ENCODE results near the gene CTAGE8.
"Not testable (repeated sequence)": the region's sequence is repeated elsewhere in the genome, so short reads cannot be mapped to it uniquely, and the experiment has no call there.

DNA sequence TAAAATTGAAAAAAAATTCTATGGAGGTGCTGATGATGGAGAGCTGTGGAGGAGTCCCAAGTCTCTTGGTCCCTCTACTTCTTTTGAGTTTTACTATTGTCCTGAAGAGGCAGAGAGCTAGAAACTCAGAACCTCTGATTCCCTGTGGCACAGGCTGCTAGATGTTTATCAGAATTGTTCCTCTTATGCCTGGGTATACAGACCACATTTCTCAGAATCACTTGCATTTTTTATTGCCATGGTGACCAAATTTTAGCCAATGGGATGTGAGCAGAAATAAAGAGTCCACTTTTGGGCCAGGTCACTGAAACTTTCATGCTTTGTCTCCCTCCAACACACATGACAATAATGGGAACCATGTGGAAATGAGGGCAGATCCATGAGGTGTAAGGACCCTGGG, 45.4 kb downstream of the CTAGE8 start:
- TF ChIP-seq, protein P1, sequence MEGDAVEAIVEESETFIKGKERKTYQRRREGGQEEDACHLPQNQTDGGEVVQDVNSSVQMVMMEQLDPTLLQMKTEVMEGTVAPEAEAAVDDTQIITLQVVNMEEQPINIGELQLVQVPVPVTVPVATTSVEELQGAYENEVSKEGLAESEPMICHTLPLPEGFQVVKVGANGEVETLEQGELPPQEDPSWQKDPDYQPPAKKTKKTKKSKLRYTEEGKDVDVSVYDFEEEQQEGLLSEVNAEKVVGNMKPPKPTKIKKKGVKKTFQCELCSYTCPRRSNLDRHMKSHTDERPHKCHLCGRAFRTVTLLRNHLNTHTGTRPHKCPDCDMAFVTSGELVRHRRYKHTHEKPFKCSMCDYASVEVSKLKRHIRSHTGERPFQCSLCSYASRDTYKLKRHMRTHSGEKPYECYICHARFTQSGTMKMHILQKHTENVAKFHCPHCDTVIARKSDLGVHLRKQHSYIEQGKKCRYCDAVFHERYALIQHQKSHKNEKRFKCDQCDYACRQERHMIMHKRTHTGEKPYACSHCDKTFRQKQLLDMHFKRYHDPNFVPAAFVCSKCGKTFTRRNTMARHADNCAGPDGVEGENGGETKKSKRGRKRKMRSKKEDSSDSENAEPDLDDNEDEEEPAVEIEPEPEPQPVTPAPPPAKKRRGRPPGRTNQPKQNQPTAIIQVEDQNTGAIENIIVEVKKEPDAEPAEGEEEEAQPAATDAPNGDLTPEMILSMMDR (IDR thresholded peaks at IDR 0.05; ENCODE audit: insufficient read depth, low read length), result not testable (repeated sequence)
- TF ChIP-seq SPI1 (IDR thresholded peaks at IDR 0.05; ENCODE audit: borderline replicate concordance, low read depth); POLR2AphosphoS5 (IDR thresholded peaks at IDR 0.05; ENCODE audit: low read depth); GABPA (IDR thresholded peaks at IDR 0.05; ENCODE audit: low read depth): not testable (repeated sequence)

Data from HL-60 (cell line).